ENCODE measurements around the gene BCAS1. TPM values are rescaled to one million over a fixed set of nuclear protein-coding genes. Genes with fewer than 3 reads are reported as not detected.

BCAS1 gene
- total RNA-seq, 2 experiments from 2014 or later: 0.16 to 0.19 TPM

DNA sequence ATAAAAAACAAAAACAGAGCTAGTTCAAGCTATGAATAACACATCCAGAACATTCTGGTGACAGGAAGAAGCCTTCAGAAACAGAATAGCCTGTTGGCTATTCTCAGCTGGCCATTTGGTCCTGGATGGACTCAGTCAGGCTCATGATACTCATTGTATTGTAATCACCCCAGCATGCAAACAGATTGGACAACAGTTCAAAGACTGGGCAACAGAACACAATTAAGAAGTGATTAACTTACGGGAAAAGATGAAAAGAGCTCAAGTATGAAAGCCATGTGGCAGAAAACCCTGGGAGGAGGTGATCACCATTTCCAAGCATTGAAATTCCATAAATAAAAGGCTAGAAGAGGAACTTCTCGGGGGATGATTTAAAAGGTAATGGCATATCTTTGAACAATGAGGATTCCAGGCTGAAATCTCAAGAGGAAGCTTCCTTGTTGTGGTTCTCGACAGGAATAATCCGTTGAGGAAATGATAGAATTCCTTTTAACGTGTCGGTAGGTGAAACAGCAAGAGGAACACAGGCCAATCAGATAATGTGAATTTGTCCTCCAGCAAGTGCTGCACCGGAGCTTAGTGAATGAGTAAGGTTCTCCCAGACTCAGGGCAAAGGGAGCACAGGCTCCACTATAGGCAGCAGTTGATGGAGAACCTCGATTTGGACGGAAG lies 172.4 kb downstream of the BCAS1 start:
- H3K9me2 ChIP-seq (ENCODE audit: insufficient read depth, low read length): no peaks in the 10 kb centered on the region
- peaks cover 91% of the 10 kb centered on the region for H3K4me1 ChIP-seq (ENCODE audit: insufficient read depth, low read length, poor library complexity, severe bottlenecking)
- H3K36me3 ChIP-seq (ENCODE audit: insufficient read depth, low read length): no peaks in the 10 kb centered on the region
- peak overlapping the region; percentile 73; the same call in 1 of the 2 replicates for H3K4me2 ChIP-seq (ENCODE audit: low read length)
- no TSS peak for BruUV-seq (replicated peaks)
- no peaks in the 10 kb centered on the region for H3K9me3 ChIP-seq (ENCODE audit: low read length)
- no peaks in the 10 kb centered on the region for H3K79me2 ChIP-seq (ENCODE audit: insufficient read depth, low read depth, low read length)
- TF ChIP-seq, protein P1, sequence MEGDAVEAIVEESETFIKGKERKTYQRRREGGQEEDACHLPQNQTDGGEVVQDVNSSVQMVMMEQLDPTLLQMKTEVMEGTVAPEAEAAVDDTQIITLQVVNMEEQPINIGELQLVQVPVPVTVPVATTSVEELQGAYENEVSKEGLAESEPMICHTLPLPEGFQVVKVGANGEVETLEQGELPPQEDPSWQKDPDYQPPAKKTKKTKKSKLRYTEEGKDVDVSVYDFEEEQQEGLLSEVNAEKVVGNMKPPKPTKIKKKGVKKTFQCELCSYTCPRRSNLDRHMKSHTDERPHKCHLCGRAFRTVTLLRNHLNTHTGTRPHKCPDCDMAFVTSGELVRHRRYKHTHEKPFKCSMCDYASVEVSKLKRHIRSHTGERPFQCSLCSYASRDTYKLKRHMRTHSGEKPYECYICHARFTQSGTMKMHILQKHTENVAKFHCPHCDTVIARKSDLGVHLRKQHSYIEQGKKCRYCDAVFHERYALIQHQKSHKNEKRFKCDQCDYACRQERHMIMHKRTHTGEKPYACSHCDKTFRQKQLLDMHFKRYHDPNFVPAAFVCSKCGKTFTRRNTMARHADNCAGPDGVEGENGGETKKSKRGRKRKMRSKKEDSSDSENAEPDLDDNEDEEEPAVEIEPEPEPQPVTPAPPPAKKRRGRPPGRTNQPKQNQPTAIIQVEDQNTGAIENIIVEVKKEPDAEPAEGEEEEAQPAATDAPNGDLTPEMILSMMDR (conservative IDR thresholded peaks at IDR 0.05; ENCODE audit: low read length): no peak
- no peak for TF ChIP-seq EZH2phosphoT487 (IDR thresholded peaks at IDR 0.05; ENCODE audit: borderline replicate concordance, low read depth, low read length)
- intact Hi-C loops (cut with micrococcal nuclease; ENCODE audit: unreplicated experiment): no loop called here
- no peaks in the 10 kb centered on the region for H4K20me1 ChIP-seq (ENCODE audit: insufficient read depth, low read length)
- peak overlapping the region; percentile 94 for H3K27ac ChIP-seq (ENCODE audit: low read depth, low read length, poor library complexity, severe bottlenecking)
- H3K4me3 ChIP-seq (ENCODE audit: low read depth, low read length, poor library complexity, severe bottlenecking): no peak overlapping the region
- ChIA-PET POLR2A (interaction anchor here (0.7 to 8.8 kb wide), 19 partner anchors 9 to 299 kb away, joined by 3 to 98 read pairs (median 4); no protein-coding TSS in a partner anchor), CTCF (ENCODE audit: unreplicated experiment) (interaction anchor here (1.0 to 1.9 kb wide), 2 partner anchors 10 to 28 kb away, joined by 3 to 12 read pairs; no protein-coding TSS in a partner anchor)
- no peak for DNase-seq (ENCODE audit: low spot score)
- H2AFZ ChIP-seq (ENCODE audit: low read length): peak overlapping the region; percentile 37; the same call in 1 of the 2 replicates

DNA sequence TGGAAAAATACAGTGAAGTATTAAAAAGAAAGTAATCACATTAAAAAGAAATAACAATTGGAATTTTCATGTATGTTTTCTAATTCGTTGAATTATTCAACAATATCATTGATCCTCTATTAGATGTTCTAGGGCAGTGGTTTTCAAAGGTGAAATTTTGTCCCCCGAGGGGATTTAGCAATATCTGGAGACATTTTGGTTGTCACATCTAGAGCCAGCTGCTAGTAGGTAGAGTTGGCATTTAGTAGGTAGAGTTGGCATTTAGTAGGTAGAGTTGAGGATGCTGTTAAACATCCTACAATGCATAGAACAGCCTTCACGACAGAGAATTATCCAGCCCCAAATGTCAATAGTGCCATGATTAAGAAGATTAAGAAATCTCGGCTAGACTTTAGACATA lies 173.7 kb downstream of the BCAS1 start:
- intact Hi-C loops (cut with micrococcal nuclease; ENCODE audit: unreplicated experiment): no loop called here
- H3K9me3 ChIP-seq (ENCODE audit: low read length): no peaks in the 10 kb centered on the region
- TF ChIP-seq, protein P1 (conservative IDR thresholded peaks at IDR 0.05; ENCODE audit: low read length): no peak
- no peak for TF ChIP-seq EZH2phosphoT487 (IDR thresholded peaks at IDR 0.05; ENCODE audit: borderline replicate concordance, low read depth, low read length)
- no TSS peak for BruUV-seq (replicated peaks)
- H3K4me1 ChIP-seq (ENCODE audit: insufficient read depth, low read length, poor library complexity, severe bottlenecking): peaks cover 95% of the 10 kb centered on the region
- no peak overlapping the region for H3K4me2 ChIP-seq (ENCODE audit: low read length)
- no peaks in the 10 kb centered on the region for H3K36me3 ChIP-seq (ENCODE audit: insufficient read depth, low read length)
- H2AFZ ChIP-seq (ENCODE audit: low read length): peak overlapping the region; percentile 22; the same call in 1 of the 2 replicates
- ChIA-PET POLR2A (interaction anchor here (1.1 to 8.8 kb wide), 7 partner anchors 11 to 56 kb away, joined by 3 to 98 read pairs (median 30); no protein-coding TSS in a partner anchor), CTCF (ENCODE audit: unreplicated experiment) (no interaction called here)
- H3K79me2 ChIP-seq (ENCODE audit: insufficient read depth, low read depth, low read length): no peaks in the 10 kb centered on the region
- H4K20me1 ChIP-seq (ENCODE audit: insufficient read depth, low read length): no peaks in the 10 kb centered on the region
- H3K27ac ChIP-seq (ENCODE audit: low read depth, low read length, poor library complexity, severe bottlenecking): no peak overlapping the region
- H3K9me2 ChIP-seq (ENCODE audit: insufficient read depth, low read length): no peaks in the 10 kb centered on the region
- no peak for DNase-seq (ENCODE audit: low spot score)
- no peak overlapping the region for H3K4me3 ChIP-seq (ENCODE audit: low read depth, low read length, poor library complexity, severe bottlenecking)

DNA sequence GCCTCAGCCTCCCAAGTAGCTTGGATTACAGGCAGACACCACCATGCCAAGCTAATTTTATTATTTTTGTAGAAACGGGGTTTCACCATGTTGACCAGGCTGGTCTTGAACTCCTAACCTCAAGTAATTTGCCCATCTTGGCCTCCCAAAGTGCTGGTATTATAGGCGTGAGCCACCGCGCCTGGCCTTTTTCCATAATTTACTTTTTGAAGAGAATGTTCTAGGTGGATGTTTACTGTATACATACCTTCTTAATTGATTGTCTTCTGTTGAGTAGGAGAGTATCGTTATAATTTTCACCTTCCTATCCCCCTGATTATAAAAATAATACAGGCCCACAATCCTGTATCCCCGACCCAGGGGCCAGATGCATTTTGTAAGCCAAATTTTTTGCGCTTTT lies 174.4 kb downstream of the BCAS1 start:
- POLR2A ChIA-PET: interaction anchor here (0.7 to 8.8 kb wide), 5 partner anchors 10 to 316 kb away, joined by 4 to 98 read pairs (median 5); no protein-coding TSS in a partner anchor
- Histone ChIP-seq H3K9me2 (ENCODE audit: insufficient read depth, low read length) (no peaks in the 10 kb centered on the region), H3K79me2 (ENCODE audit: insufficient read depth, low read depth, low read length) (no peaks in the 10 kb centered on the region), H4K20me1 (ENCODE audit: insufficient read depth, low read length) (no peaks in the 10 kb centered on the region), H2AFZ (ENCODE audit: low read length) (peak overlapping the region; percentile 22; the same call in 1 of the 2 replicates), H3K4me3 (ENCODE audit: low read depth, low read length, poor library complexity, severe bottlenecking) (no peak overlapping the region), H3K9me3 (ENCODE audit: low read length) (no peaks in the 10 kb centered on the region), H3K4me2 (ENCODE audit: low read length) (no peak overlapping the region), H3K4me1 (ENCODE audit: insufficient read depth, low read length, poor library complexity, severe bottlenecking) (peaks cover 95% of the 10 kb centered on the region), H3K27ac (ENCODE audit: low read depth, low read length, poor library complexity, severe bottlenecking) (peak overlapping the region; percentile 94), H3K36me3 (ENCODE audit: insufficient read depth, low read length) (no peaks in the 10 kb centered on the region)
- TF ChIP-seq, protein P1 (conservative IDR thresholded peaks at IDR 0.05; ENCODE audit: low read length): no peak
- TF ChIP-seq EZH2phosphoT487 (IDR thresholded peaks at IDR 0.05; ENCODE audit: borderline replicate concordance, low read depth, low read length): no peak
- no TSS peak for BruUV-seq (replicated peaks)
- intact Hi-C loops (cut with micrococcal nuclease; ENCODE audit: unreplicated experiment): no loop called here
- DNase-seq (ENCODE audit: low spot score): no peak
- CTCF ChIA-PET (ENCODE audit: unreplicated experiment): interaction anchor here (0.9 kb wide), 1 partner anchor 19 kb away, joined by 3 read pairs; no protein-coding TSS in a partner anchor
